Measurements from ENCODE around the gene NHERF2.
"Not testable (repeated sequence)": the region's sequence is repeated elsewhere in the genome, so short reads cannot be mapped to it uniquely, and the experiment has no call there.

The NHERF2 gene

DNA sequence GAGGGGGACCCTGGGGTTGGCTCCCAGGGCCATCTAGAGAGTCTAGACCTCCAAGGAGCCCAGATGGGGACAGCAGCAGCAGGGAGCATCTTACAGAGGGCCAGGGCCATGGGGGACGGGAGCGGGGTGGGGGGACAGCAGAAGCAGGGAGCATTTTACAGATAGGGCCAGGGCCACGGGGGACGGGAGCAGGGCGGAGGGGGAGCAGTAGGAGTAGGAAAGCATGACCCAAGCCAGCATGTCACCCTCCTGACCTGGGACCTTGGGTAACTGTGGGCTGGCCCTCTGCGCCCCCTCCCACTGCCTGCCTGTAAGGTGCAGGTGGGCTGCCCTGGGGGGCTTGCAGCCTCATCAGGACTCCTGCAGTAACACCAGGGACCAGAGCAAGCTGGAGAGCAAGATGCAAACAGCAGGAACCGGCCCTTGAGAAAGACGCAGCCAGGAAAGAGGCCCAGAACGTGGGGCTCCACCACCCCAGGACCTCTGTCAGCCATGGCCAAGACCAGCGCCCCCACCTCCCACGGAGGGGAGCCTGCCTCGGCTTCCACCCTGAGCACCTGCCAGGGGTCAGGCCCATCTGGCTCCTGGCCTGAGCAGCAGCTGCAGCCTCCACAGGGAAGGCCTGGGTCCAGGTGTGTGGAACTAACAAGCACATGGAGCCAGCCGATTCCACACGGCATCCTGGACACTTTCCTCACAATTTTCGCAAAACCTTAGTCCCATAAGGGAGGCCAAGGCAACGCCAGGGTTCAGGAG, 19.4 kb upstream of the NHERF2 start:
- no peak for DNase-seq (ENCODE audit: low spot score)

- DNase-seq (ENCODE audit: low spot score) = no peak
Measured at GRCh38 chr16:2008009-2008526, 18.6 kb upstream of the NHERF2 start.

DNA sequence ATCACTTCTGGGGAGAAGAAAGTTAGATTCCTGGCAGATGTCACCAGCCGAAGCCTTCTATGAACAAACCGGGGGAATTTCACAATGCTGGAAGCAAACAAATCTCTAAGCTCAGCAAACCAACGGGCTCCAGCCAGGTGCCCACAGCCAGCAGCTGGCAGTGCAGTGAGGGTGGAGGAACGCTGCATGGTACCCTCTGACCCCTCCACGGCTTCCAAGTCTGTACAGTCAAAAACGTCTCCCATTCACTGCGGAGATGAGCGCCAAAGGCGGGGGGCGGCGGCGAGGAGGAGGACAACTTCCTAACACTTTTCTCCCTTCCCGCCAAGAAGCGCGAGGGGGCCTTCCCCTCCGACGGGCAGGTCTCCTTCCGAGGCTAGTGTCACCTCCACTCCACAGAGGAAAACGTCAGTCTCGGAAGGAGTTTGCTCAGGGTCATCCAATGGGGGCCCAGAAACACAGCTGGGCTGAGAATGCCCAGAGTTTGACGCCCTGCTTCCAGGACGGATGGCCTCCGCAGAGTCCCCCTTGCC, 18.0 kb upstream of the NHERF2 start:
- DNase-seq (ENCODE audit: low spot score) = no peak

DNA sequence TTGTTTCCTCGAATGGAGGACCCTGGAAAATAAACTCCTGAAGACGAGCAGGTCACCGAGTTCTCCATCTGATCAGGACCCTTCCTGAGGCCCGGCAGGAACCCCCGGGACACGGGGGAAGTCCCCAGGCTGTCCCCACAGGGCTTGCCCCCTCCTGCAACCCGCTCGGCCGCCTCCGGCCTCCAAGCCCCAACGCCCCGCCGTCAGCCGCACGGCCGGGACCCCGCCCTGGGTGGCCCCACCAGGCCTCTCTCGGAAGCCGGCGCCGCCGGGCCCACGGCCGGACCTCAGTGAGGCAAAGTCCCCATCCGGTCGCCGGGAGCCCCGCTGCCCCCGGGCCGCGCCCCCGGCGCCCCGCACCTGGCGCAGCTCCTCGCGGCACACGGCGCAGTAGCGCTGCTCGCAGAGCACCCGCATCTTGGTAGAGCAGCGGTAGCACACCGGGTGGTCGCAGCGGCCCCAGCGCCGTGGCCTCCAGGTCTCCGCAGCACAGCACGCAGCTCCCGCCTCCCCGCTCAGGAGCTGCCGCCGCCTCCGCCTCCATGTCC, 17.5 kb upstream of the NHERF2 start:
- DNase-seq (ENCODE audit: low spot score) = no peak

- DNase-seq (ENCODE audit: low spot score) = peak; percentile 83
Measured at GRCh38 chr16:2009791-2010510, 16.8 kb upstream of the NHERF2 start, which contains the start of gene ZNF598. Gene ZNF598, minus strand, starts transcription at chr16:2009821.

DNA sequence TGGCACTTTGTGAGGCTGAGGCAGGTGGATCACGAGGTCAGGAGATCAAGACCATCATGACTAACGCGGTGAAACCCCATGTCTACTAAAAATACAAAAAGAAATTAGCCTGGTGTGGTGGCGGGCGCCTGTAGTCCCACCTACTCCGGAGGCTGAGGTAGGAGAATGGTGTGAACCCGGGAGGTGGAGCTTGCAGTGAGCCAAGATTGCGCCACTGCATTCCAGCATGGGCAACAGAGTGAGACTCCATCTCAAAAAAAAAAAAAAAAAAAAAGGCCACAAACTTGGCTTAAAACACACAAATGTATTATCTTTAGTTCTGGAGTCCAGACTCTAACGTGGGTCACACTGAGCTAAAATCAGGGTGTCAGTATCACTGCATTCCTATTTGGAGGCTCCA, 15.0 kb upstream of the NHERF2 start:
- DNase-seq (ENCODE audit: low spot score) = not testable (repeated sequence)

DNA sequence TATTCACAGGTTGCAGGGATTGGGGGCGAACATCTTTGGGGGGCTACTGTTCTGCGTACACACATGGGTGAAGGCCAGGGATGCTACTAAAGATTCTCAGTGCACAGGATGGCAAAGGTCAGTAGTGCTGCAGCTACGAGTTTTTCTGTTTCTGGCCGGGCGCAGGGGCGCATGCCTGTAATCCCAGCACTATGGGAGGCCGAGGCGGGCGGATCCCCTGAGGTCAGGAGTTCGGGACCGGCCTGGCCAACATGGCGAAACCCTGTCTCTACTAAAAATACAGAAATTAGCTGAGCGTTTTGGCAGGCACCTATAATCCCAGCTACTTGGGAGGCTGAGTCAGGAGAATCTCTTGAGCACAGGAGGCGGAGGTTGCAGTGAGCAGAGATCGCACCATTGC, 13.2 kb upstream of the NHERF2 start:
- DNase-seq (ENCODE audit: low spot score) = no peak

DNA sequence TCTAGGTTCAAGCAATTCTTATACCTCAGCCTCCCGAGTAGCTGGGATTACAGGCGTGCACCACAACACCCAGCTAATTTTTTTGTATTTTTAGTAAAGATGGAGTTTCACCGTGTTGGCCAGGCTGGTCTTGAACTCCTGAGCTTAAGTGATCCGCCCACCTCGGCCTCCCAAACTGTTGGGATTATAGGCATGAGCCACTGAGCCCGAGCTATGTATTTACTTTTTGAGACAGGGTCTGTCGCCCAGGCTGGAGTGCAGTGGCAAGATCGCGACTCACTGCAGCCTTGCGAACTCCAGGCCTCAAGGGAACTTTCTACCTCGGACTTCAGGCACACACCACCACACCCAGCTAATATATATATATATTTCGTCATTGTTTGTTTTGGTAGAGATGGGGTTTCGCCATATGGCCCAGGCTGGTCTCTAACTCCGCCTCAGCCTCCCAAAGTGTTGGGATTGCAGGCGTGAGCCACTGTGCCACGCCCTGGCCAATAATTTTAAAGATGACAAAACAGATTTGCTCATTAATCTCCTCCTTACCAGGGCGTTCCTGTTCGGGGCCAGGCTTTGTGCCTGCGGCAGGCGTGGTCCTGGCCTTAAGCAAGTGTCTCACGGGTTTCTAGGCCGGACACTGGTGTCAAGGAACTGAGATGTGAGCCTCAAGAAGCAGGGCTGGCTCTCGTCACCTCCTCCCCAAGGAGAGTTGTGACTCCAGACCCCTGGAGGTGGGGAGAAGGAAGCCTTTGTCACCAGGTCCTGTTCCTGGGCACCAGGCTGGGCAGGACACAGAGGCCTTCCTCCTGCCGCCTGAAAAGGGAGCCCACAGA, 11.4 kb upstream of the NHERF2 start:
- DNase-seq (ENCODE audit: low spot score) = no peak

- DNase-seq (ENCODE audit: low spot score) = no peak
Measured at GRCh38 chr16:2015947-2016208, 10.8 kb upstream of the NHERF2 start.

DNA sequence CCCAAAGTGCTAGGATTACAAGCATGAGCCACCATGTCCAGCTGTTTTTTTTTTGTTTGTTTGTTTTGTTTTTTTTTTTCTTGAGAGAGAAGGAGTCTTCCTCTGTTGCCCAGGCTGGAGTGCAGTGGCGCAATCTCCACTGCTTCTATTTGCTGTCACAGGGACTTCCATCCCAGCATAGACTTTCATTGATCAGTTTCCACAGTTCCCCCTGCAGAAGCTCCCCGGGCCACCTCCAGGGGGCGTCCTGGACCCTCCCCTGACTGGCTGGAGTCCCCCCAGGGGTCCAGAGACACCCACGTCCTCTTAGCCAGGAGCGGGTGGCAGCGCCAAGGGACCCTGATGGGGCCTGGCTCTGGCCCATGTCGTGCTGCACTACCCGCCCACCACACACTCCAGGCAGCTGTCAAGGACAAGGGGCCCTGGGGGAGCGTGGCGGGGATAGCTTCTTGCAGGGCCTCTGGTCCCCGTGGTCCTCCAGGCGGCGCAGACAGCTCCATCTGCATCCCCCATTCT, 10.2 kb upstream of the NHERF2 start:
- DNase-seq (ENCODE audit: low spot score) = no peak

- DNase-seq (ENCODE audit: low spot score) = no peak
Measured at GRCh38 chr16:2019518-2019920, 7.2 kb upstream of the NHERF2 start, which contains the start of gene NPW. Gene NPW, plus strand, starts transcription at chr16:2019785.

DNA sequence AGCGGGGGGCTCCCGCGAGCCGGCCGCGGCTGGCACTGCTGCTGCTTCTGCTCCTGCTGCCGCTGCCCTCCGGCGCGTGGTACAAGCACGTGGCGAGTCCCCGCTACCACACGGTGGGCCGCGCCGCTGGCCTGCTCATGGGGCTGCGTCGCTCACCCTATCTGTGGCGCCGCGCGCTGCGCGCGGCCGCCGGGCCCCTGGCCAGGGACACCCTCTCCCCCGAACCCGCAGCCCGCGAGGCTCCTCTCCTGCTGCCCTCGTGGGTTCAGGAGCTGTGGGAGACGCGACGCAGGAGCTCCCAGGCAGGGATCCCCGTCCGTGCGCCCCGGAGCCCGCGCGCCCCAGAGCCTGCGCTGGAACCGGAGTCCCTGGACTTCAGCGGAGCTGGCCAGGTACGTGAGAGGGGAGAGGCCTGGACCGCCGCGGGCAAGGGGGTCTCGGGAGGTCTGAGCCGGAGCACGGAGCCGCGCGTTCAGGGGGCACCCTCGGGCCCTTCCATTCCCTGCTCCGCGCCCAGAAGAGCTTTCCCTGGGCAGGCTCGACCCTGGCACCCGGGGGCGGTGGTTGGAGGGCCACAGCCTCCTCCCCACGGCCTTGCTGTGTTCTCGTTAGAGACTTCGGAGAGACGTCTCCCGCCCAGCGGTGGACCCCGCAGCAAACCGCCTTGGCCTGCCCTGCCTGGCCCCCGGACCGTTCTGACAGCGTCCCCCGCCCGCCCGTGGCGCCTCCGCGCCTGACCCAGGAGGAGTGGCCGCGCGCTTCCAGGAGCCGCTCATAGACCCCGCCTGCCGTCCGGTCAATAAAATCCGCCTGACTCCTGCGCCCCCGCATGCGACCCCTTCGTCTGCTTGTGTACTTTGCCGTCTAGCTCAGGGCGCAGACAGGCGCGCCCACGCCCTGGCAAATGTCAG, 6.5 kb upstream of the NHERF2 start:
- no peak for DNase-seq (ENCODE audit: low spot score)

DNA sequence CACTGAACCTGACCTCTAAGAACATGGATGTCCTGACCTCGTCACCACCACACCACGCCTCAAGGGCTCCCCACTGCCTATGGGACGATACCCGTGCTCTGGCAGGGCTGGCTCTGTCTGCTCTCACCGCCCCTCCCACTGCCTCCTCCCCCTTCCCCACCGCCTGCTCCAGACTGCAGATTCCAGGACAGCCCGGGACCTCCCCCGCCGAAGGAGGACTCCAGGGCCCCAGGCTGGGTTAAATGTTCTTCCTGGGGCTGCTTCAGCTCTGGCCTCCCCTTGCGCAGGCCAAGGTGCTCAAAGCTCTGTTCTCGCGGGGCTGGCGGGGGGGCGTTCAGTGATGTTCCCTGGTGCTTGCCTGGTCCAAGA, 4.0 kb upstream of the NHERF2 start:
- DNase-seq (ENCODE audit: low spot score) = no peak

DNA sequence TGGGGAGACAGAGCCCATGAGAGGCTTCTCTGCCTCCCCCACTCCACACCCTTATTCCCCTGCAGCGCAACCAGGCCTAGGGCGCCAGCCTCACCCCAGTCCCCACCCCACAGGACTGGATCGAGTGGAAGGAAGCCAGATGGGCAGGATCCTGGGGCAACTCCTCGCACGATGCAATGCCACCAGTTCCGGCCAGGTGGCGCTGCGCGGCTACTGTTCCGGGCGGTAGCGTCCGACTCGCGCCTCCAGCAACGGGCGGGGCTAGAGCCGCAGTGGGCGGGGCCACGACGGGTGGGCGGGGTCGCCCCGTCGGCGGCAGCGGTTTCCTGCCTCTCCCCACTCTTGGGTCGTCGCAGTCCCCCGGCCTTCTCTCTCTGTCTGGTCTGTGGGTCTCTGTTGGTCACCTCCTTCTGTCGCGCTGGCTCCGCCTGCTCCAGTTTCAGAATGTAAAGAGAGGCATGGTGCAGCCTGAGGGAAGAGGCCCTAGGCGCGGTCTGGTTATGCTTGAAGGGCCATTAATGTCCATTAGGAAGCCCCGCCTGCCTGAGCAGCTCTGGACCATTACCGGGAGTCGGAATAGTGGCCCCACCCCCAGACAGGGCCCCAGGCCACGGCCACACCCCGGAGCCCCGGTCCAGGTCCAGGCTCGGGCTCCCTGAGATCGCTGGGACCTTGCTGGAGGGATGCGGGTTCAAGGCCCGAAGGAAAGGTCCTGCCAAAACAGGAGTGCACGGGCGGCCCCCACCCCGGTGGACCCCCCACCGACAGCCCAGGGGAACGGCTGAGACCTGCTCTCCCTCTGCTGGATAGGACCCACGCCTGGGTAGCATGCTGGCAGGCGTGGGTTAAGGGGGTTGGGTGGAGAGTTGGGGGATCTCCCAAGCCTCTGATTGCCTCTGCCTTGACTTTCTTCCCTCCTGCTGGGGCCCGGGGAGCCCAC, 3.3 kb upstream of the NHERF2 start:
- peak; percentile 89 for DNase-seq (ENCODE audit: low spot score)

DNA sequence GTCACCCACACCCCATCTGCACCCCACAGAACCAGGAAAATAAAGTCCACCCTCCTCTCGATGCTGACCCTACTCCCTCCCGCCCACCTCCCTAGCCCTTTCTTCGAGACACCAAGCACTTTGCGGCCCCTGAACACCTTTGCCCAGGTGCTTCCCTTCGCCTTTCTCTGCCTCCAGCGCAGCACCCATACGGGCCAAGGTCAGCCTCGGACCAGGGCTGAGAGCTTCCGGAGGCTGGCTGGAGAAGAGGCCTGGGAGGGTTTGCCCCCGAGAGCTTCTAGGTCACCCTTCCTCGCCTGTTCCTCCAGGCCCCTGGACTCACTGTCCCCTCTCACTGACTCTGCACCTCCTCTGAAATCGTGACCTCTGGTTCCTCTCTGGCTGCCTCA, 2.7 kb upstream of the NHERF2 start:
- DNase-seq (ENCODE audit: low spot score) = no peak

- no peak for DNase-seq (ENCODE audit: low spot score)
Measured at GRCh38 chr16:2025251-2025650, 1.5 kb upstream of the NHERF2 start.

GRCh38 chr16:2025878-2026460, 733 bp upstream of the NHERF2 start:
- DNase-seq (ENCODE audit: low spot score) = no peak

- DNase-seq (ENCODE audit: low spot score) = peak; percentile 65
Measured at GRCh38 chr16:2027024-2028010, 615 bp downstream of the NHERF2 start.
